Brain microvascular endothelial cell (primary cell): Measurements from ENCODE around the gene ZNF621.

ENCODE experiments used
- DNase-seq: peaks from one replicate; pipeline ENCODE4 v3.0.0-alpha.2; 2020
- H3K27ac ChIP-seq: fragments of 250-450 bp; sonication (Bioruptor Pico); 2 replicates; pipeline ENCODE4 v1.5.1; 2020; ENCODE audit warnings: mild to moderate bottlenecking, moderate library complexity
- H3K27me3 ChIP-seq: fragments of 250-450 bp; sonication (Bioruptor Pico); replicated peaks from 2 replicates; pipeline ENCODE4 v1.5.1; 2020; ENCODE audit warnings: mild to moderate bottlenecking
- H3K36me3 ChIP-seq: fragments of 250-450 bp; sonication (Bioruptor Pico); replicated peaks from 2 replicates; pipeline ENCODE4 v1.5.1; 2020; ENCODE audit warnings: mild to moderate bottlenecking
- H3K4me3 ChIP-seq: 2 replicates; pipeline ENCODE4 v1.5.1; 2011; ENCODE audit warnings: low read depth, mild to moderate bottlenecking, control low read depth, low read length, moderate library complexity
- in situ Hi-C: cut with HindIII; loops from 2 replicates; pipeline ENCODE4 v1.10.0; 2017; ENCODE audit warnings: low sequenced_read_pairs, low pct_ligation_motif_present
- TF ChIP-seq, protein P1 (sequence below): IDR thresholded peaks from 2 replicates; pipeline ENCODE4 v1.5.1; 2011; ENCODE audit warnings: low read depth, mild to moderate bottlenecking, moderate library complexity, low read length, control low read depth, inconsistent platforms; ENCODE audit errors: missing control alignments

The ZNF621 gene

DNA sequence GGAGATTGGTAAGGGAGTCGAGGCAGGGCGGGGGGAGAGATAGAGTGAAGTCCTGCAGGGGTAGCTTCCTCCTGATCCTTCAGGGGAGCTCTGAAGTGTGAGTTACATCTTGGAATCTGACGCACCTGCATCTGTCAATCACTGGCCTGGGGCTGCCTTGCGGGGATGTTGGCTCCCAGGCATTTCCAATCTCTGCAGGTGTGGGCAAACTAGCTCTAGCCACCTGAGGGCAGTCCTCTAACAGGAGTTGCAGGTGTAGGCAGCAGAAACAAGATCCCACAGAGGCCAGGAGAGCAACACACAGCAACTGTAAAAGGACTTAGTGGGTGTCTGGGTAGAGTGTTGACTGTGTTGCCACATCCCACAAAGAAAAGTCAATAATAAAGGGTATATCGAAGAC is 63.6 kb downstream of the ZNF621 start:
- Histone ChIP-seq H3K27me3 (no peaks in the 10 kb centered on the region), H3K36me3 (no peaks in the 10 kb centered on the region), H3K27ac (no peak overlapping the region), H3K4me3 (no peak overlapping the region)
- in situ Hi-C loops = loop anchor here (25.0 kb wide), 1 partner anchor 649 kb away; no protein-coding TSS in a partner anchor
- TF ChIP-seq, protein P1, sequence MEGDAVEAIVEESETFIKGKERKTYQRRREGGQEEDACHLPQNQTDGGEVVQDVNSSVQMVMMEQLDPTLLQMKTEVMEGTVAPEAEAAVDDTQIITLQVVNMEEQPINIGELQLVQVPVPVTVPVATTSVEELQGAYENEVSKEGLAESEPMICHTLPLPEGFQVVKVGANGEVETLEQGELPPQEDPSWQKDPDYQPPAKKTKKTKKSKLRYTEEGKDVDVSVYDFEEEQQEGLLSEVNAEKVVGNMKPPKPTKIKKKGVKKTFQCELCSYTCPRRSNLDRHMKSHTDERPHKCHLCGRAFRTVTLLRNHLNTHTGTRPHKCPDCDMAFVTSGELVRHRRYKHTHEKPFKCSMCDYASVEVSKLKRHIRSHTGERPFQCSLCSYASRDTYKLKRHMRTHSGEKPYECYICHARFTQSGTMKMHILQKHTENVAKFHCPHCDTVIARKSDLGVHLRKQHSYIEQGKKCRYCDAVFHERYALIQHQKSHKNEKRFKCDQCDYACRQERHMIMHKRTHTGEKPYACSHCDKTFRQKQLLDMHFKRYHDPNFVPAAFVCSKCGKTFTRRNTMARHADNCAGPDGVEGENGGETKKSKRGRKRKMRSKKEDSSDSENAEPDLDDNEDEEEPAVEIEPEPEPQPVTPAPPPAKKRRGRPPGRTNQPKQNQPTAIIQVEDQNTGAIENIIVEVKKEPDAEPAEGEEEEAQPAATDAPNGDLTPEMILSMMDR = peak; percentile 5
- DNase-seq = no peak
